Glomerular visceral epithelial cell (primary cell): ENCODE measurements around the gene CLASRP.
A peak's percentile ranks its signal among the peaks of the same experiment; 100 is the strongest.
"Not testable (repeated sequence)": the region's sequence is repeated elsewhere in the genome, so short reads cannot be mapped to it uniquely, and the experiment has no call there.

Source experiments
- DNase-seq: peaks from one replicate; pipeline ENCODE4 v3.0.0-alpha.2; 2016; ENCODE audit errors: extremely low spot score

CLASRP gene, protein sequence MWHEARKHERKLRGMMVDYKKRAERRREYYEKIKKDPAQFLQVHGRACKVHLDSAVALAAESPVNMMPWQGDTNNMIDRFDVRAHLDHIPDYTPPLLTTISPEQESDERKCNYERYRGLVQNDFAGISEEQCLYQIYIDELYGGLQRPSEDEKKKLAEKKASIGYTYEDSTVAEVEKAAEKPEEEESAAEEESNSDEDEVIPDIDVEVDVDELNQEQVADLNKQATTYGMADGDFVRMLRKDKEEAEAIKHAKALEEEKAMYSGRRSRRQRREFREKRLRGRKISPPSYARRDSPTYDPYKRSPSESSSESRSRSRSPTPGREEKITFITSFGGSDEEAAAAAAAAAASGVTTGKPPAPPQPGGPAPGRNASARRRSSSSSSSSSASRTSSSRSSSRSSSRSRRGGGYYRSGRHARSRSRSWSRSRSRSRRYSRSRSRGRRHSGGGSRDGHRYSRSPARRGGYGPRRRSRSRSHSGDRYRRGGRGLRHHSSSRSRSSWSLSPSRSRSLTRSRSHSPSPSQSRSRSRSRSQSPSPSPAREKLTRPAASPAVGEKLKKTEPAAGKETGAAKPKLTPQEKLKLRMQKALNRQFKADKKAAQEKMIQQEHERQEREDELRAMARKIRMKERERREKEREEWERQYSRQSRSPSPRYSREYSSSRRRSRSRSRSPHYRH

DNA sequence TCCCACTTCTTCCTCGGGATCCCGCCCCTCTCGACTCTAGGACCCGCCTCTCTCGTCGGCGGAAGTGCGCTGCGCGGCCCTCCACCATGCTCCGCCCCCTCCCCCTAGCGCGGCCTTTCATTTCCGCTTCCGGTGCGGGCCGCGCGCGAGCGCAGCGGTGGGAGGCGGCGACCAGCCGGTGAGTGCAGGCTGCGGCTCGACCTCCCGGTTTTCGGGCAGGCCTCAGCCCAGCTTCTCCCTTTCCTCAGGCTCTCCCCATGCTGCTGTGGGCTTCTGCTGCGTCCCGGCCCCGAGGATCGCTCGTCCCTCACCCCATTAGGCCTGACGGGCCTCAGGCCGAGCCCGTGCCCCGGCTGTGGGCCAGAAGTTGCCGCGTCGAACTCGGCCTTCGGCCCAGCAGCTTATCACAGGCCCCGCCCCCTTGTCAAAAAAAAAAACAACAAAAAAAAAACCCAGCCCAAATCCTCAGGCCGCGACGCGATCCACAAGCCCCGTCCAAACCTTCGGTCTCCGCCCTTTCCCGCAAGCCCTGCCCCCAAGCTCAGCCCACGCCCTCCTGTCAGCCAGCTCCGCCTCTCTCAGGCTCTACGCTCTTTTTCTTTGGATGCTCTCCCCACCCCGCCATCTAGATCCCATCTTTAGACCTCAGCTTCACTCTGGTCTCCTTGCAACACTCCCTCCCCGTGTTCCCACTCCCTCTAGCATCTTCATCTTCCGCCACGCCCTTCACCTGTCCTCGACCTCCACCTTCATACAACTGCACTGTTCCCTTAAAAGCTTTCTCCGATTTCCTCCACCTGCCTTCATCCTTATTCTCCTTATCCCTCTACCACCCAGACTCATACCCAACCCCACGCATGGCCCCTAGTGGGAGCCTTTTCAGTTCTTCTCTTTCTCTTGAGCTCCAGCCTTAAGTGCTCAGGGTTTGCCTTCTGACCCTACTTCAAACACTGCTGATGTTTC lies at the start of gene CLASRP:
Gene CLASRP, plus strand, starts transcription at position 115 of the 963 bp plus-strand sequence. CDS start 1,168 bp downstream, outside the sequence.
- DNase-seq, result peak; percentile 89

GRCh38 chr19:44990459-44990858 lies 48.4 kb upstream of the CLASRP start:
- DNase-seq, result no peak

GRCh38 chr19:44990966-44991365 lies 47.9 kb upstream of the CLASRP start:
- DNase-seq, result no peak

- DNase-seq, result no peak
Measured at GRCh38 chr19:44992336-44993163, 46.3 kb upstream of the CLASRP start.

GRCh38 chr19:44993526-44993925 lies 45.3 kb upstream of the CLASRP start:
- DNase-seq, result no peak

DNA sequence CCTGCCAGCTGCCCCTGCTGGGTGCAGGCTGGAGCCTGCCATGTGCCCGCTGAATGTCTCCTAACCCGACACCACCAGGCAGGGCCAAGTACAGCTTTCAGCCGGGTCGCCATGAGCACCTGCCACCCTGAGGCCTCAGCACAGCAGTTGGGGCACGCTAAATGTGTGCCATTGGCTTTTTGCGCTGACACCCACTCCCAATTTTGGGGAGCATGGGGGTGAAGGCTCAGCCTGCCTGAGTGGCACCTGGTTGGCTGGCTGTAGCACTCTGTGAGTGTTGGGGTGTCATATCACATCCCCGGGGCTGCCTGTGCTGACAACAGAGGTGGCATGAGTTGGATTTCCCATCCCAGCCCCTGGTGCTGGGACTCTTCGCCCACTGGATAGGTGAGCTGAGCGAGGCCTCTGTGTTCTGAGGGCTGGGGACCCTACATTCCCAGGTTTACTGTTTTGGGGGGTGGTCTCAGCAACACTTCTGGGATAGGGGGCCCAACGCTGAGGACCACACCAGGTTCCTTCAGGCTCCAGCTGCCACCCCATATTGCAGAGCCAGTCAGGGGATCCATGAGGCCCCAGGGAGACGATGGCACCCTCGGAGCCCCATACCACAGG lies 44.8 kb upstream of the CLASRP start:
- DNase-seq, result no peak

GRCh38 chr19:44998025-44998424 lies 40.8 kb upstream of the CLASRP start:
- DNase-seq, result no peak

- not testable (repeated sequence) for DNase-seq
Measured at GRCh38 chr19:44999131-44999925, 39.5 kb upstream of the CLASRP start.

DNA sequence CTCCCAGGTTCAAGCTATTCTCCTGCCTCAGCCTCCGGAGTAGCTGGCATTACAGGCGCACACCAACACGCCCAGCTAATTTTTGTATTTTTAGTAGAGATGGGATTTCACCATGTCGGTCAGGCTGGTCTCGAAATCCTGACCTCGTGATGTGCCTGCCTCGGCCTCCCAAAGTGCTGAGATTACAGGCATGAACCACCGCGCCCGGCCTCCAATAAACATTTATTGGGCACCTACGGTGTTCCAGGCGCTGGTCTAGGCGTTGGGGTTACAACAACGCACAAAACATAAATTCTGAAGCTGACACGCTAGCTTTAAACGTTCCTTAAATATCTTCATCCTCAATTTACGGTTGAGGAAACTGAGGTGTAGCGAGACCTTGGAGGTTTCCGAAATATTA lies 38.2 kb upstream of the CLASRP start:
- DNase-seq, result not testable (repeated sequence)

- peak; percentile 92 for DNase-seq
Measured at GRCh38 chr19:45001087-45001739, 37.6 kb upstream of the CLASRP start, which contains the start of gene RELB. Gene RELB (plus strand): TSS chr19:45001464. CDS start chr19:45001580, 116 bp downstream.

DNA sequence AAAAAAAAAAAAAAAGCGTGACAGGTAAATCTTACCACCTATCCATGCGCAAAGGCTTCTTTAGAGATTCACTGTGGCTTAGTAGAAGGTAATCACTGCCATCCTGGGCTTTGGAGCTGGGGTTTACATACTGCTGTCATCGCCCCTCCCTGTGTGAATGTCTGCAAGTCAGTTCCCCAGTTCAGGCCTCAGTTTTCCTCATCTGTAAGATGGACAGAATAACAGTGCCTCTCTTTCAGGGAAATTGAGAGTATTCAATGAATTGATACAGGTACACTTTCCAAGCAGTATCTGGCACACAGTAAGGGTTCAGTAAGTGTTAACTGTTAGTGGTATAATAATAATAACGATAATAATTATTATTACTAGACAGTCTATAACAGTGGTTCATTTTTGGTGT lies 35.4 kb upstream of the CLASRP start:
- DNase-seq, result no peak

DNA sequence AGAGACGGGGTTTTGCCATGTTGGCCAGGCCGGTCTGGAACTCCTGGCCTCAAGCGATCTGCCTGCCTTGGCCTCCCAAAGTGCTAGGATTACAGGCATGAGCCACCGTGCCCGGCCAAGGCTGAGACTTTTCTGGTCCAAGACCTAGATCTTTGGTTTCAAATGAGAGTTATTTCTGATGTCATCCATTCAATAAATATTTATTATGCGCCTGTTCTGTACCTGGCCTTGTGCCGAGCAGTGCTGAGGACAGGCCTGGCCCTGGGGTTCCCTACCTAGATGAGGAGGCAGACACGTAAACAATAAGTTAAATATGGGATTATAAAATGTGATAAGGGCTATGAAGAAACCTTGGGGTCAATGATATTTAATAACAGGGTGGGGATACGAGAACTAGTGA lies 33.1 kb upstream of the CLASRP start:
- no peak for DNase-seq

GRCh38 chr19:45008552-45008951 lies 30.3 kb upstream of the CLASRP start:
- no peak for DNase-seq

DNA sequence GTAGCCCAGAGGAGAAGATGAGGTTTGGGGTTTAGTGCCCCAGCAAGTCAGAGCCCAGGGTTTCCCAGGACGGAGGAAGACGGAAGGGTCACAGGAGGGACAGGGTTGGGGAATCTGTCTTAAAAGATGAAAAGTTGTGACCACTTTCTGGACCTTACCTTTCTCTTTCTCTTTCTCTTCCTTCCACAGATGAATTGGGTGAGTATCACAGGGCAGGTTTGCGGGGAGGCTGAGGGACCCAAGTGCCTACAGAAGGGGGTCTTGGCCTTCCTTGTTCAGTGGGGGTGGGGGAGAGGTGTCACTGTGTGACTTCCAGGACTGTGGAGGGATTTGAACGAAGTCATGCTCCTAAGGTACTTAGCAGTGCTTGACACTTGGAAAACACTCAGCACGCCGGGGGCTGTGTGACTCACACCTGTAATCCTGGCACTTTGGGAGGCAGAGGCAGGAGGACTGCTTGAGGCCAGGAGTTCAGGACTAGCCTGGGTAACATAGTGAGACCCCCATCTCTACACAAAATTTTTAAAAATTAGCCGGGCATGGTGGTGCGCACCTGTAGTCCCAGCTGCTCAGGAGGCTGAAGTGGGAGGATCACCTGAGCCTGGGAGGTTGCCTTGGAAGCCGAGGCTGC lies 29.1 kb upstream of the CLASRP start:
- DNase-seq, result no peak

DNA sequence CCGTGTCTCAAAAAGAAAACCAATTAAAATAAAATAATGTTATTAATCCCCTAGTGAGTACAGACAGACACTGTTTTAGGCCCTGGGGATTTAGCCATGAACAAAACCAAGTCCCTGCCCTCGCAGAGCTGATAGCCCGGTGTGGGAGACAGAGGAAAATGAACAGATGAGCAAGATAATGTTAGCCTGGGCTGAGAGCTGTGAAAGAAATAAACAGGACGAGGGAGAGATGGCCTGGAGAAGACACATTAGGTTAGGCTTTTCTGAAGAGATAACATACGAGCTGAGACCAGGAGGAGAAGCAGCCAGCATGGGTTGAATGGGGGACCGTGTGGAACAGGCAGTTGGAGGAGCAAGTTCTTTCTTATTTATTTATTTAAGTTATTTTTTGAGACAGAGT lies 28.5 kb upstream of the CLASRP start:
- no peak for DNase-seq

DNA sequence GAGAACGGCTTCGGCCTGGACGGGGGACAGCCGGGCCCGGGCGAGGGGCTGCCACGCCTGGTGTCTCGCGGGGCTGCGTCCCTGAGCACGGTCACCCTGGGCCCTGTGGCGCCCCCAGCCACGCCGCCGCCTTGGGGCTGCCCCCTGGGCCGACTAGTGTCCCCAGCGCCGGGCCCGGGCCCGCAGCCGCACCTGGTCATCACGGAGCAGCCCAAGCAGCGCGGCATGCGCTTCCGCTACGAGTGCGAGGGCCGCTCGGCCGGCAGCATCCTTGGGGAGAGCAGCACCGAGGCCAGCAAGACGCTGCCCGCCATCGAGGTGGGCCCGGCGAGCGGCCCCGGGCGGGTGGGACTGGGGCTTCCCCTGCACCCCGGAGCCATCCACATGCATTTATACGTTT lies 26.9 kb upstream of the CLASRP start:
- no peak for DNase-seq

GRCh38 chr19:45016388-45017314 lies 22.2 kb upstream of the CLASRP start:
- peak; percentile 63 for DNase-seq

DNA sequence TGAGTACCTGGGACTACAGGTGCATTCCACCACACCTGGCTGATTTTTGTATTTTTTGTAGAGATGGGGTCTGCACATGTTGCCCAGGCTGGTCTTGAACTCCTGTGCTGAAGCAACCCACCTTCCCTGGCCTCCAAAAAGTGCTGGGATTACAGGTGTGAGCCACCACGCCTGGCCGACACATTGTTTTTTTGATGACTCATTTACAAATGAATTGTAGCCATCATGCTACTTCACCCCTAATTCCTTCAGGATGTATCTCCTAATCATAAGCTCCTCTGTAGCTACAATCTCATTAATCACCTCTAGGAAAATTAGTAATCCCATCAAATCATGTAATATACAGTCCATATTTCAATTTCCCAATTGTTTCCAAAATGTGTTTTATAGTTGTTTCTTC lies 19.7 kb upstream of the CLASRP start:
- DNase-seq, result no peak
